AG09319 (cell line): Measurements from ENCODE around the gene GNPAT.
"Not testable (repeated sequence)": the region's sequence is repeated elsewhere in the genome, so short reads cannot be mapped to it uniquely, and the experiment has no call there.

ENCODE experiments used
- DNase-seq: peaks from one replicate; pipeline ENCODE4 v3.0.0-alpha.2; 2010; ENCODE audit warnings: low read depth; ENCODE audit errors: extremely low read depth
- CTCF ChIP-seq: IDR thresholded peaks from 2 replicates; pipeline ENCODE4 v1.5.1; 2011; ENCODE audit warnings: low read depth, mild to moderate bottlenecking, inconsistent platforms, low read length, moderate library complexity

GNPAT gene

GRCh38 chr1:231206856-231207255 lies 34.2 kb upstream of the GNPAT start:
- TF ChIP-seq CTCF = no peak
- DNase-seq = no peak

DNA sequence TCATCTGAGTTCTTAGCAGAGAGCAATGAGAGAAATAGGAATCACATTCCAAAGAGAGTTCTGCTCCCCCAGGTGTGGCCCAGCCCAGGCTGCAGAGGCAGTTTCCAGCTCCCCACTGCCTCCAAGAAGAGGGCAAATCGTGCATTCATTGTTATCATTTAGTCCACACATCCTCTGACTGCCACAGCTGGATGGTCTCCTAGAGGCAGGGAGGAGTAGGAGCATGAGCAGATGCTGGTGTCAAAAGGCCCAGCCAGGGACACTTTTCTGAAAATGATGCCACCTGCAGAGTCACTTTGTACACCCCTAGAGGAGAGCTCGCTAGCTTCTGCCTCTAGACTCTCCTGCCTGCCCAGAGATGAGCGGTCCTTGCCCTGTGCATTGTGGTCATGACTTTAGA lies 33.6 kb upstream of the GNPAT start:
- no peak for DNase-seq
- TF ChIP-seq CTCF = no peak

DNA sequence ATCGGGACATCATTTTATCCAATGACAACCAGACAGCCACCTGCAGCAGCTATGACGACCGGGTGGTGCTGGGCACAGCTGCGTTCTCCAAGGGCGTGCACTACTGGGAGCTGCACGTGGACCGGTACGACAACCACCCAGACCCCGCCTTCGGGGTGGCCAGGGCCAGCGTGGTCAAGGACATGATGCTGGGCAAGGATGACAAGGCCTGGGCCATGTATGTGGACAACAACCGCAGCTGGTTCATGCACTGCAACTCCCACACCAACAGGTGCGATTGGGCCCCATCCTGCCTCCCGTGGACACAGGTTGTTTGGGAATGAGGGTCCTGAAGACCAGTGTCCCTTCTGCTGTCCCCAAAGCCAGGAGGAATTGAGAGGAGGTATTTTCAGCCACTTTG lies 32.0 kb upstream of the GNPAT start:
- no peak for TF ChIP-seq CTCF
- DNase-seq = no peak

DNA sequence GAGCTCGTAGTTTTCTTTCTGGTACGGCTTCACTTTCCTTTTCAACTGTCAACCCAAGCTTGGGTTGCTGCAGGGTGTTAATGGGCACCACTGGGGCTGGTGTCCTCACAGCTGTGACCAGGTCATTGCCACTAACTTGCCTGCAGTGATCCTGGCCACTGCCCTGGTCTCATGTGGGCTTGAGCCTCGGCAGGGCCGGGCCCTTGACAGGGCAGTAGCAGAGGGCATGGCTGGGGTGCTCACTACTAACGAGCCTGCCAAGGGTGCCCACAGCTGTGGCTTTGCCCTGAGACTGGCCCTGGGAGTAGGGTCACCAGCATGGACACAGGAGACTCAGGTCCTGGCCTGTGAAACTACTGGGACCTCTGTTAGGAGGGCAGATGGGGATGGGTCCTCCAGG lies 31.5 kb upstream of the GNPAT start:
- DNase-seq = no peak
- TF ChIP-seq CTCF = no peak

GRCh38 chr1:231210126-231210525 lies 30.9 kb upstream of the GNPAT start:
- DNase-seq = no peak
- TF ChIP-seq CTCF = no peak

DNA sequence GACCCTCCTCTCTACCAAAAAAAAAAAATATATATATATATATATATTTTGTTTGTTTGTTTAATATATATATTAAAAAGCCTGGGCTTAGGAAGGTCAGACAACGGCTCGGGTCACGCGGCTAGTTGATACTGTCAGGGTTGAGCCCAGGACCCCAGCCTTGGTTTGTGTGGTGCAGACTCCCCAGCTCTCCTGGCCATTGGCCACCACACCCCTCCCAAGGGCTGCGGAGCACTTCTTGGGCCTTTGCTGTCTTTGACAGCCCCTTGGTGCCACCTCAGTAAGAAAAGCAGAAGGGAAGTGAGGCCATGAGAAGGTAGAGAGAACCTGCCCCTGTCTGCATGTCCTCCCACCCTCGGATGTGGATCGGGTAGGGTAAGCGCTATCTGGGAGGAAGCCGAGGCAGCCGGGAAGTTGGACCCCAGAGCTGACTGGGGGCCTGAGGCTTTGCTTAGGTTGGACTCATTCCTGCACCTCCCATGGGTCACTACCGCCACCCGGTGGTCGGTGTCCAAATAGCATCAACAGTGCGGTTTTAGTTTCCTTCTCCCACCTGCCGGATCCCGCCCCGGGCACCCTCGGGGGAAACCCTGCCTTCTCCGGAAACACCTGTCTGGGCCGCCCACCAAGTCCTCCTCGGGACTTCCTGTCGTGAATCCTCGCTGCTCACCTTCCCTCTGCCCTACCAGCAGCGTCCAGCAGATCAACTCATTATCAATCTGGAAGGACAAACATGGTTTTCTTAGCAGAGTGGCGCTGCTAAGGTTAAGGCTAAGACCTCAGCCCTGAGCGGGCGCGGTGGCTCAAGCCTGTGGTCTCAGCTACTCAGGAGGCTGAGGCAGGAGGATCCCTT lies 29.8 kb upstream of the GNPAT start:
- peak; percentile 86 for TF ChIP-seq CTCF
- DNase-seq = peak; percentile 5

GRCh38 chr1:231212301-231212700 lies 28.7 kb upstream of the GNPAT start:
- not testable (repeated sequence) for DNase-seq
